Upper lobe of left lung (tissue), 6 donors: ENCODE data around the gene LATS2. TPM values are rescaled to one million over a fixed set of nuclear protein-coding genes. Genes with fewer than 3 reads are reported as not detected.

Experiments used
- ATAC-seq, 2 donors: fragments of 200-7000 bp; cut with Tn5 transposase; one replicate each; pipeline ENCODE4 v1.9.1; 2022; ENCODE audit warnings: mild to moderate bottlenecking in 2 of 2, moderate library complexity in 2 of 2; ENCODE audit not compliant: low FRiP score in 2 of 2
- DNase-seq, 2 donors: peaks; one replicate each; pipeline ENCODE4 v3.0.0-alpha.2; 2019 to 2020
- H3K27ac ChIP-seq, 4 donors: fragments of 200-600 bp; sonication (generic); one replicate each; pipeline ENCODE4 v1.5.1; 2016 to 2019
- H3K27me3 ChIP-seq, 4 donors: fragments of 200-600 bp; sonication (generic); one replicate each; pipeline ENCODE4 v1.5.1; 2017 to 2019
- H3K36me3 ChIP-seq, 4 donors: fragments of 200-600 bp; sonication (generic); one replicate each; pipeline ENCODE4 v1.5.1; 2016 to 2019
- H3K4me1 ChIP-seq, 4 donors: fragments of 200-600 bp; sonication (generic); one replicate each; pipeline ENCODE4 v1.5.1; 2018 to 2019
- H3K4me3 ChIP-seq, 4 donors: fragments of 200-600 bp; sonication (generic); one replicate each; pipeline ENCODE4 v1.5.1; 2017 to 2019; ENCODE audit warnings: mild to moderate bottlenecking in 2 of 4, moderate library complexity in 1 of 4
- H3K9me3 ChIP-seq, 4 donors: fragments of 200-600 bp; sonication (generic); one replicate each; pipeline ENCODE4 v1.5.1; 2018 to 2019
- EP300 ChIP-seq, 4 donors: sonication (generic); formaldehyde crosslinking; IDR thresholded peaks; one replicate each; pipeline ENCODE4 v1.5.1; 2017; ENCODE audit warnings: antibody characterized with exemption in 4 of 4, control low read depth in 2 of 4
- POLR2A ChIP-seq, 4 donors: fragments of 450-650 bp; IDR thresholded peaks; one replicate each; pipeline ENCODE4 v1.5.1; 2016 to 2017; ENCODE audit warnings: antibody characterized with exemption in 4 of 4, mild to moderate bottlenecking in 2 of 4
- POLR2AphosphoS5 ChIP-seq, 2 donors: sonication (generic); formaldehyde crosslinking; IDR thresholded peaks; one replicate each; pipeline ENCODE4 v1.5.1; 2017; ENCODE audit warnings: antibody characterized with exemption in 2 of 2
- WGBS, 2 donors: methylation state at CpG; one replicate each; pipeline ENCODE4 v1.1.5; 2017 to 2018; 5-methylcytosine and 5-hydroxymethylcytosine counted together
- total RNA-seq, 6 donors: library from RNA; depleted of rRNA in 4 of 6; stranded (reverse); fragments of >200 nt in 4 of 6; gene quantifications; one replicate each; pipeline versions ENCODE4 v1.1.0 to v1.2.1, GENCODE V29; 2016 to 2021
- TF ChIP-seq, protein P1 (sequence below), 6 experiments: fragments of 450-650 bp in 4 of 6; fragments of 200-600 bp in 2 of 6; sonication (generic) in 2 of 6; IDR thresholded peaks; one replicate each; pipeline ENCODE4 v1.5.1; 2016 to 2019; ENCODE audit warnings: antibody characterized with exemption in 6 of 6
- donor health status: DM: no; HTN: no; CAD: no; lungs with moderate emphysema.
- donor health status: DM: no; HTN: yes; CAD: no; lungs with severe emphysema.

LATS2 gene
- total RNA-seq, 6 donors from 2014 or later, result 26.2 to 44.4 (median 39.5) TPM

DNA sequence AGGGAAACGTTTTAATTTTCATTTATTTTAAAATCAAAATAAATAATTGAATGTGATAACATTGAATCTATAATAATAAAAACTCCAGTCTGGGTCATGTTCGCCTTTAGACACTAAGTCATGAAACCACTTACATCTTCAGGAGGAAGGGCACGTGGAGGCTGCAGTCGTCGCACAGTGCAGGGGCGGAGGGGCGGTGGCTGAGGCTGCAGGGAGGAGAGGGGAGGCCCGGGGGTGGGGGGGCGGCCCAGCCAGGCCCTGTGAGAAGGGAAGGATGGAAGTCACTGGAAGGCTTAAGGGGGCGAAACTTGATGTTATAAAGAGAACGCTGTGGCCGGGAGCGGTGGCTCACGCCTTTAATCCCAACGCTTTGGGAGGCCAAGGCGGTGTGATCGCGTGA, 14.9 kb upstream of the LATS2 start:
- Histone ChIP-seq H3K4me3 (peak overlapping the region in 3 of 4 donors; percentile 37 to 62 (median 51)), H3K36me3 (no peaks in the 10 kb centered on the region), H3K27ac (peak overlapping the region in 2 of 4 donors; percentile 55 to 65), H3K9me3 (no peaks in the 10 kb centered on the region), H3K27me3 (no peaks in the 10 kb centered on the region), H3K4me1 (peaks cover 7 to 19% (median 19%) of the 10 kb centered on the region in 4 donors)
- TF ChIP-seq EP300 (IDR thresholded peaks at IDR 0.05) (no peak), POLR2AphosphoS5 (IDR thresholded peaks at IDR 0.05) (no peak), POLR2A (IDR thresholded peaks at IDR 0.05) (no peak)
- TF ChIP-seq, protein P1, sequence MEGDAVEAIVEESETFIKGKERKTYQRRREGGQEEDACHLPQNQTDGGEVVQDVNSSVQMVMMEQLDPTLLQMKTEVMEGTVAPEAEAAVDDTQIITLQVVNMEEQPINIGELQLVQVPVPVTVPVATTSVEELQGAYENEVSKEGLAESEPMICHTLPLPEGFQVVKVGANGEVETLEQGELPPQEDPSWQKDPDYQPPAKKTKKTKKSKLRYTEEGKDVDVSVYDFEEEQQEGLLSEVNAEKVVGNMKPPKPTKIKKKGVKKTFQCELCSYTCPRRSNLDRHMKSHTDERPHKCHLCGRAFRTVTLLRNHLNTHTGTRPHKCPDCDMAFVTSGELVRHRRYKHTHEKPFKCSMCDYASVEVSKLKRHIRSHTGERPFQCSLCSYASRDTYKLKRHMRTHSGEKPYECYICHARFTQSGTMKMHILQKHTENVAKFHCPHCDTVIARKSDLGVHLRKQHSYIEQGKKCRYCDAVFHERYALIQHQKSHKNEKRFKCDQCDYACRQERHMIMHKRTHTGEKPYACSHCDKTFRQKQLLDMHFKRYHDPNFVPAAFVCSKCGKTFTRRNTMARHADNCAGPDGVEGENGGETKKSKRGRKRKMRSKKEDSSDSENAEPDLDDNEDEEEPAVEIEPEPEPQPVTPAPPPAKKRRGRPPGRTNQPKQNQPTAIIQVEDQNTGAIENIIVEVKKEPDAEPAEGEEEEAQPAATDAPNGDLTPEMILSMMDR (IDR thresholded peaks at IDR 0.05), result no peak
- ATAC-seq, result peak in 1 of 2 donors; percentile 14
- peak in 1 of 2 donors; percentile 79 for DNase-seq
- 59 to 66% methylated on average over 18 of the region's 18 CpGs for WGBS, 2 donors

DNA sequence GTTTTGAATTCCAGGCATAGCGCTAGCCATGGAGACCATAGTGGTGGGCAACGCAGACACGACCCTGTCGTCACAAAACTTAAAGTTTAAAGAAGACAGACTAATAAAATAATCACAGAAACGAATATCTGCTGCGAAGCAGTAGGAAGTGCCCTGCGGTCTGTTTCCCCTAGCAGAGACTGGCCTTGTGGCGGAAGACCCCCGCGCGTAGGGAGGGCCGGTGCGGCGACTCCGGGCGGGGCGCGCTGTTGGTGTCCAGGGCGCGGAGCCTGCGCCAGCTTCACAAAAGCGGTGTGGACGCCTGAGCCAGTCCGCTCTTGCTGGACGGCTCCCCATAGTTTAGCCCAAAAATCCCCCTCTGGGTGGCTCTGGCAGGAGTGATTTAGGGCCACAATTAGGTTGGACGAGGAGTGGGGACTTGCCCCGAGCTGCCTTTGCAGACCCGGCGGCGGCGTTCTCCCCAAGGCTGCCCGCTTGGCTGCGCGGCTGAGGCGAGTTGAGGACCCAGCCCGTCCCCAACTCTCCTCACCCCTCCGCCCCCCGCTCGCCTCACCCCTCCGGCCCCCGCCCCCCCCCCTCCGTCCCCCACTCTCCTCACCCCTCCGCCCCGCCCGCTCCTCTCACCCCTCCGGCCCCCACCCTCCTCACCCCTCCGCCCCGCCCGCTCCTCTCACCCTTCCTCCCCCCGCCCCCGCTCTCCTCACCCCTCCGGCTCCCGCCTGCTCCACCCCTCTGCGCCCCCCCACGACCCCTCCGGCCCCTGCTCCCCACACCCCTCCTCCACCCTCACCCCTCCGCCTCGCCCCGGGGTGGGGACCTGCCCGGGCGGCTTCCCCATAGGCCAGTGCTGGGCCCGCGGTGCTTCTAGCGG, 14.2 kb upstream of the LATS2 start:
- H3K27ac ChIP-seq, result peak overlapping the region; percentile 55 to 73 (median 62)
- DNase-seq, result peak; percentile 50 to 87
- TF ChIP-seq POLR2A (IDR thresholded peaks at IDR 0.05) (peak in 1 of 4 donors; percentile 19), POLR2AphosphoS5 (IDR thresholded peaks at IDR 0.05) (no peak)

DNA sequence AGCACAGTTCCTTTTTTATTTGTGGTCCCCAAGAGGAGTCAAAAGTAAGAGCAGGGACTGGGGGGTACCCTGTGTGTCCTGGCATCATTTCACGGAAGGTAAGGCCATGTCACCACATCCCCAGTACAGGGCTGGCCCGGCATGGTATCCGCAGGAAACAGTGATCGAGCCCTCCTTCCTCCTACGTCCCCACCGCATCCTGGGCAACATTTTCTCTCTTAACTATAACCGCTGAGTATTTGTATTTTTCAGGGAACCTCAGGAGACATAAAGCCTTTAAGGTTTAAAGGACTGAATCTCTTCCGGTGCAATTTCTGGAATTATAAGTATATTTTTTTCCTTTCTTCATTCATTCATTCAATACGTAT, 13.6 kb upstream of the LATS2 start:
- Histone ChIP-seq H3K27ac (peak overlapping the region in 3 of 4 donors; percentile 58 to 73 (median 65)), H3K36me3 (no peaks in the 10 kb centered on the region), H3K27me3 (no peaks in the 10 kb centered on the region), H3K9me3 (no peaks in the 10 kb centered on the region), H3K4me1 (peaks cover 7 to 19% (median 16%) of the 10 kb centered on the region in 4 donors), H3K4me3 (peak overlapping the region in 3 of 4 donors; percentile 37 to 62 (median 51))
- WGBS, 2 donors, result 41 to 46% methylated on average over 9 of the region's 9 CpGs
- ATAC-seq, result peak; percentile 59 to 78
- TF ChIP-seq POLR2A (IDR thresholded peaks at IDR 0.05), result no peak
- peak in 1 of 2 donors; percentile 67 for TF ChIP-seq POLR2AphosphoS5 (IDR thresholded peaks at IDR 0.05)
- peak in 1 of 2 donors; percentile 34 for DNase-seq

More for the DNA sequence above, 14.2 kb upstream of the LATS2 start:
- ATAC-seq, result peak; percentile 71 to 74
- Histone ChIP-seq H3K27me3 (no peaks in the 10 kb centered on the region), H3K4me1 (peaks cover 7 to 19% (median 19%) of the 10 kb centered on the region in 4 donors), H3K9me3 (no peaks in the 10 kb centered on the region), H3K36me3 (no peaks in the 10 kb centered on the region), H3K4me3 (peak overlapping the region; percentile 37 to 65 (median 56))
- WGBS, 2 donors, result 6 to 12% methylated on average over 8 to 33 of the region's 64 CpGs

DNA sequence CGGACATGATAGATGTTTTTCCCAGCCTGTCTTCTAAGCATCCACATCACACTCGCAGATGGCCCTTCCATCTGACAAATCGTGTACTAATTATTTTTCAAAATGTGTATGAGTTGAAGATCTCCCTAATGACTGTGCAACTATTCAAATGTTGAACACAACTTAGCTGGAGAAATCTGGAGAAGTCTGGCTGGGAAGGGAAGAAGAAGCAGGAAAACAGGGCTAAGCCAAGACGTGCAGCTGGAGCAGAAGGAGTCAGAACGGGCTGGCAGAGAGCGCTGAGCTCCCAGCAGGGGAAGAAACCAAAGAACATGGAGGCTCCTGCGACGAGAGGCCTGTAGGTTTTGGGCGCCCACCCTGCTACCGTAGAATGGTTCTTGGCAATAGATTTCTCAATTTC, 13.2 kb upstream of the LATS2 start:
- DNase-seq (no peak), ATAC-seq (peak in 1 of 2 donors; percentile 58)
- TF ChIP-seq POLR2A (IDR thresholded peaks at IDR 0.05) (no peak), POLR2AphosphoS5 (IDR thresholded peaks at IDR 0.05) (no peak), EP300 (IDR thresholded peaks at IDR 0.05) (no peak)
- TF ChIP-seq, protein P1 (IDR thresholded peaks at IDR 0.05), result no peak
- Histone ChIP-seq H3K36me3 (no peaks in the 10 kb centered on the region), H3K27ac (peak overlapping the region in 3 of 4 donors; percentile 58 to 73 (median 65)), H3K9me3 (no peaks in the 10 kb centered on the region), H3K27me3 (no peaks in the 10 kb centered on the region), H3K4me1 (peaks cover 5 to 22% (median 16%) of the 10 kb centered on the region in 4 donors), H3K4me3 (peak overlapping the region in 1 of 4 donors; percentile 51)
- WGBS, 2 donors, result 56 to 57% methylated on average over 10 of the region's 10 CpGs

DNA sequence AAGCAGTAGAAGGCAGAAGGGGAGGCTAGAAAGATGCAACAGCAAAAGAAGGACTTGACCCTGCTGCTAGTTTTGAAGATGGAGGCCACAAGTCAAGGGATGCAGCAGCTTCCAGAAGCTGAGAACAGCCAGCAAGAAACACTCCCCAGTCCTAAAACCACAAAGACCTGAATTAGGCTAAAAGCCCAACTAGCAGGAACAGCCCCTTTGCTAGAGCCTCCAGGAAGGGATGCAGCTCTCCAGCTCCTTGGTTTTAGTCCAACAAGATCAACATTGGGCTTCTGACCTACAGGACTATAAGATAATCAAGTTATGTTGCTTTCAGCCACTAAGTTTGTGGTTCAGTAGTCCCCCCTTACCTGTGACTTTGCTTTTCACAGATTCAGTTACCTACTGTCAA, 10.5 kb upstream of the LATS2 start:
- Histone ChIP-seq H3K36me3 (no peaks in the 10 kb centered on the region), H3K9me3 (no peaks in the 10 kb centered on the region), H3K4me1 (peaks cover 8 to 26% (median 14%) of the 10 kb centered on the region in 4 donors), H3K4me3 (no peak overlapping the region), H3K27ac (no peak overlapping the region), H3K27me3 (no peaks in the 10 kb centered on the region)
- DNase-seq, result no peak
- ATAC-seq, result no peak
- no peak for TF ChIP-seq POLR2AphosphoS5 (IDR thresholded peaks at IDR 0.05)
- TF ChIP-seq EP300 (IDR thresholded peaks at IDR 0.05), result no peak
- TF ChIP-seq POLR2A (IDR thresholded peaks at IDR 0.05), result no peak
- TF ChIP-seq, protein P1 (IDR thresholded peaks at IDR 0.05), result no peak
